ENCODE results near the gene TNS1.
"Not testable (repeated sequence)": the region's sequence is repeated elsewhere in the genome, so short reads cannot be mapped to it uniquely, and the experiment has no call there.

TNS1 gene

DNA sequence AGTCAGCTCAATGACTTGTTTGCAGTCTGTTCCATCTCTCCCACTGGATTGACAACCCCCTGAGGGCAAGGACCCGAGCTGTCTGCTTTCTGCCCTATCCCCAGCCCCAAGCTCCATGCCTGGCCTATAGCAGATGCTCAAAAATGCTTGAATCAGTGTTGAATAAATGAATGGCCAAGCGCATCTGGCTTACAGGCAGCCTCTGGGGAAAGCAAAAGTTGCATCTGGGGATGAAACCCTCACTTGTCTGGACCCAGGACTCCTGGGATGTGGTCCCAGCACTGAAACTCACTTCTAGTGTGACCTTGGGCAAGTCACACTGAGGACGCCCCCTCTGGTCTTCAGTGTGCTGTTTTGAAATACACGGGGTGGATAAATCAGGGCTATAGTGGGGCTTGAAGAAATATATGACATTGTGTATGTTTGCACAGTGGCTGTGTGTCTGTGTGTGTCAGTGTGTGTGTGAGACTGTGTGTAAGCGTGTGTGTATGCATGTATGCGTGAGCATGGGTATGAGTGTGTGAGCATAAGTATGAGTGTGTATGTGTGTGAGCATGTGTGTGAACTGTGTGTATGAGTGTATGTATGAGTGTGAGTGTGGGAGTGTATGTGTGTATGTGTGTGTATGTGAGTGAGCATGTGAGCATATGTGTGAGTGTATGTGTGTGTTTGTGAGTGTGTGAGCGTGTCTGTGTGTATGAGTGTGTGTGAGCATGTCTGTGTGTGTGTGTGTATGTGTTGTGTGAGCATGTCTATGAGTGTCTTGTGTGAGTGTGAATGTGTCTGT is 27.8 kb upstream of the TNS1 start:
- no peak for DNase-seq (ENCODE audit: low read depth, low spot score)
- no peak overlapping the region for H3K27ac ChIP-seq

DNA sequence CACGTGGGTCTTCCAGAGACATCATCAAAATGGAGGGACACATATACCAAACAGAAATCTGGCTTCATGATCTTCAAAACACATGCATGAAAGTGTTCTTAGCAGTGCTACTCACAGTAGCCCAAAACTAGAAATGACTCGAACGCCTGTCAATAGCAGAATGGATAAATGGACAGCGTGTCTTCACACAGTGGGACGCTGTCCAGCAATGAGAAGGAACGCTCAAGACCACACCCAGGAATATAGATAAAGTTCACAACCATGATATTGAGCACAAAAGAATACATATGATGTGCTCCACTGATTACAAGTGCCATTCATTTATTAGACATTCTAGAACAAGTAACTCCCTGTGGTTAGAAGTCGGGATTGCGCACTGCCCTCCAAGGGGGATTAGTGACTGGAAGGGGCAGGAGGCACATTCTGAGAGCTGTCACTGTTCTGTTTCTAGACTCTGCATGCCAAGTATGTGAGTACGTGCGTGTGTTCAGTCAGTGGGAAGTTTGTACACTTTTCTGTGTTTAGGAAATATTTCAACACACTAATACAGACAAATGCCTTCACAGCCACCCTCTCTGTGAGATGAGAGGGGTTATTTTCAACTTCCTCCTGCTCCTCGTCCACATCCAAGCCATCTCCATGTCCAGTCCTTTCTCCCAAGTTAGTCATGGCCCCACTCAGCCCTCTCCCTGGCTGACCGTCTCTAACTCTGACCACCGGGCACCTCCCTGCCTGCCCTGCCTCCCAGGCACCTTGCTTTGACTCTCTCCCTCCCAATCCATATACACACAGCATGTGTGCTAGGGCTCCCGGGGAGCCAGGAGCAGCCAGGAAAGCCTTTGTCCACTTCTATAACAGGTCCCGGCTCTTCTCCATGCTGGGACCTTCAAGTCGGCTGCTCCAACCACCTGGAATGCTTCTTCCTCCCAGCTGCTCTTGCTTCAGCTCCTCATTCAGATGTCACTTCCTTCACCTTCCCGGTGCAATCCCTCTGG is 26.9 kb upstream of the TNS1 start:
- DNase-seq (ENCODE audit: low read depth, low spot score) = no peak
- H3K27ac ChIP-seq = no peak overlapping the region

DNA sequence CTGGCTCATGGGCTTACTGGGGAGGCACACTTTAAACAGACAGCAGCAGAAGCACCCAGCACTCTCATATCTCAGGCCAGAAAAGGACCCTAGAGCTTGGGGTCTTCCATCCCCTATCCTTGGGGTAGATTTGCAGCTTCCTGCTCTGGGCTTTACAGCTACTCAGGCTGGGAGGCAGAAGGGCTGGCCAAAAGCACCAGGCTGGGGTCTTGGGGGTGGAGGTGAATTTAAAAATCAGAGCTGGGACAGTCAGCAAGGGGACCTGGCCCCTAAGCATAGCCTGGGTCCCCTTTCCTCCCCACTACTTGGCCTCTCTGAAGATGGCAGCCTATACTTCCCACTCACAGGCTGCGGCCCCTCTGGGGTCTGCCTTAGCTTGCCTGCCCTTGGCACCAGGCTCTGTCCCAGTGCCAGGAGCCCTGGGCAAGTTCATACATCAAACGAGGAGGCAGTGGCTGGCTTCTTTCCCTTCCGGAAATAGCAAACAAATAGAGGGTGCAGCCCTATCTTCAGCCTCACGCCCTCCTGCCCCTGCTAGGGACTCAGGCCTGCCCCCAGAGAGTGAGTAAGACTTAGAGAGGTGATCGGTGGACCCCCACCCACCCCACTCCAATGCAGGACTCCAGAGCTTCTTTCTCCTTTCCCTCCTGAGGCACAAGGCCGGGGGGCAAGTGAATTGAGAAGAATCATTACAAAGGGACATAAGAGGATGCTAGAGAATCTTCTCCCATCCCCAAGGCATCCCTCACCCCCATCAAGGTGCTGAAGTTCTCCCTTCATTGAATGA is 26.0 kb upstream of the TNS1 start:
- no peak overlapping the region for H3K27ac ChIP-seq
- no peak for DNase-seq (ENCODE audit: low read depth, low spot score)

DNA sequence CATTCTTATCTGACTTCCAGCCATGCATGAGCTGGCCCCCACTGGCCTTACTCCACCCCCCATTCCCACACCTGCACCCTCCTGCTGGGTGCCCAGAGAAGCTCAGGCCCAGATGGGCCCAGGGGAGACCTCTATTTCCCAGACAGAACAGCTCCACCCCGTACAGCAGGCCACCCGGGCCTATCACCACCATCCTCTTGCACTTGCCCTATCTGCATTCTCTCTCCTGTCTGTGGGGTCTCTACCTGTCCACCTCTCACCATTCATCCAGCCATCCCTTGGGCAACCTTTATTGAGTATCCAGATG is 25.3 kb upstream of the TNS1 start:
- no peak for DNase-seq (ENCODE audit: low read depth, low spot score)
- no peak overlapping the region for H3K27ac ChIP-seq

DNA sequence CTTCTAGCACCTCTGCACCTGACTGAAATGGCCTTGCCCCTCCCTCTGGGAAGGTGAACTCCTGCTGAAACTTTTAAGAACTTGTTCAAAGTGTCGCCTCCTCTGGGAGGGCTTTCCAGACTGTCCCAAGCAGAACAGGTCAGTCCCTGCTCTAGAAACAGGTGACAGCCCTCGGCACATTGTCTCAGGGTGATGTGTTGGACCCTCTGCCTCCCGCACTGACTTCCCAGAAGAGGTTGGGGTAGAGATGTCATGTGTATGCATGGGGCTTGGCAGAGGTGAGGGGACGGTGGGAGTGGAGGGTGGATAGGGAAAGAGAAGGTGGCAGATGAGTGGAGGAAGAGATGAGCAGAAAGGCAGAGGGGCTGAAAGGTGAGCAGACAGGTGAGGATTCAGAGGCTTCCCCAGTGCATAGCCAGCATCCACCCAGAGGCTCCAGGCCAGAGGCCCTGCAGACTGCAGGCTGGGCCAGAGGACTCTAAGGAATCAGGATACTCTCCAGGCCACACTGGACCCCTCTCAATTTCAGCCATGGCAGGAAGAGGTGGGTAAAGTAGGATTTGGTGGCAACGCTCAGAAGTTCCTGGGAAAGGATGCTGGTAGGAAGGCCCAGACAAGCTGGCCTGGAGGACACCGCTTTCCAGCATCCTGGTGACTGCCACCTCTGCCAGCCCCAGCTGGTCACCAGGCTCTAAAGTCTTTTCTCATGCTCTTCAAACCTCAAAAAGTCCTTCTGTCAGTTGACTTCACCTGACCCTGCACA is 24.8 kb upstream of the TNS1 start:
- no peak for DNase-seq (ENCODE audit: low read depth, low spot score)
- H3K27ac ChIP-seq = no peak overlapping the region

DNA sequence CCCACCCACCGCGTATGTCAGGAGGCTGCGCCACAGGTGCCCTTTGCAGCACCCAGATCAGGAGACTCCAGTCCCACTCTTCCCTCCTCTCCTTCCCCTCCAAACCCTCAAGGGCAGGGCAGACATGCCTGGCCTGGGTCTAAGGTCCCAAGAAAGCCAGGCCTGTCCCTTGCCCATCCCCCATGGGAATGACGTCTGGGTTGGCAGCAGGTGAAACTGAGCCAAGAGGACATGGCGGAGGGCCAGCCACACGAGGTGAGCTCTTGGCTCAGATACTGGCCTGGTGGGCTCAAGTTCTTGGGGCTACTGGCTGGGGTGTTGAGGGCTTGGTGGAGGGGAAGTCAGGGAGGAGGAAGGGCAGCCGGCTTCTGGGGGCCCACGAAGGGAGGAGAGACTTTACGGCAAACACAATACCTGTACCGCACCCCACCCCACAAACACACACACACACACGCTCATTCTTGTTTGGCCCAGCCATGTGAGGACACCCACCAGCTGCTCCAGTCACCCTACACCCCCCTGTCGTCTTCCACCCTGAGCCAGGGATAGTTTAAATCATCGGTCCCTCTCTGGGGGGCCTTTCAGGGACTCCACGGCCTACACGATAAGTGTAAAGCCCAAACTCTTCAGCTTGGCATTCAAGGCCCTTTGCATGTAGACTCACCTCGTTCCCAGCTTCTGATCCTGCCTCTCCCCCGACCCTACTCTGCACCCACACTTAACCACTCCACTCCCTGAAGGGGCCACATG is 24.1 kb upstream of the TNS1 start:
- no peak overlapping the region for H3K27ac ChIP-seq
- DNase-seq (ENCODE audit: low read depth, low spot score) = no peak

DNA sequence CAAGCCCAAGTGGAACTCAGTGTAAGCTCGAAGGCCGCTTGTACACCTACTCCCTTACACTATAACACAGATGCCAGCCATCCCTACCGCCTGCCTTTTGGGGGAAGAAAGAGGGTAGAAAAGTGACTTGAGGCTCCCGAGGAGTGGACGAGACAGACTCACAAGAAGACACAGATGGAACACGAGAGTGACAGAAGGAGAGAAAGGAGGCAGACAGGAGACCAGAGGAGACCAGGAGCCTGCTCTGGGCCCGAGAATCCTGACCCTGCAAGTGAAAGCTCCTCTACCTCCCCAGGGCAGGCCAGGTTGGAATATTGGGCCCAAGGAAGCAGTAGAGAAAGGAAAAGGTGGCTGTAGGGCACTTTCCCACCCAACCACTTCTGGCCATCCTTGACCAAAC is 23.4 kb upstream of the TNS1 start:
- DNase-seq (ENCODE audit: low read depth, low spot score) = no peak
- no peak overlapping the region for H3K27ac ChIP-seq

DNA sequence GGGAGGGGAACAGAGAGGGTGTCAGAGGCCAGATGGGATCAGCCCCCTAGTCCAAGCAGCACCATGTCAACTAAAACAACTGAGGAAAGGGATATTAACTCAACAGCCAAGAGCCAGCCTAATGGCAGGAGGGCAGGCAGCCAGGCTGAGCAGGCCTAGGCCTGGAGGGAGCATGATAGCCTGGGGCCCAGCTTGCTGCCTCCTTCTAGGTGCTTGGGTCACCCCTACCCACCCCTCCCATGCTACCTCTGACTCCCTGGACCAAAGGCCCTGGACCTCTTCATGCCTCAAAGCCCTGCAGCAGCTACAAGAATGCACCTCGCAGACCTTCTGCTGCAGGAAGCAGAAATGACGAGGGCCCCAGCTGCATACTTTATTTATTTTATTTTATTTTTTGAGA is 22.1 kb upstream of the TNS1 start:
- no peak overlapping the region for H3K27ac ChIP-seq
- no peak for DNase-seq (ENCODE audit: low read depth, low spot score)

DNA sequence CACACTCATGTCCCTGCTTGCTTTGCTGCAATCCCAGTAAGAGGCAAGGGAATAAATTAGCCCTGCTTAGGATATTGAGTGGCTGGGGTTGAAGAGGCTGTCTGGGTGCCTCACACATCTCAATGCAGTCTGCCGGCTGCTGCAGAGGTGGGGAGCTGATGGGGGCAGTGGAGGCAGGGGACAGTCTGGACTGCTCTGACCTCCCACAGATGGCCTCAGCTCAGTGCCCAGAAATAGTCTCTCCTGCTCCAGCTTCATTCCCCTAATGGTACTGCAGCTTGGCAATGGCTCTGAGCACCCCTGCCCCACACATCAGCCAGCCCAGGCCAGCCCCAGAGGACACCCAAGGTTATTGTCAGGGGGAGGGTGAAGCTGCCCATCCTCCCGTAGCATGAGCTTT is 21.5 kb upstream of the TNS1 start:
- no peak overlapping the region for H3K27ac ChIP-seq
- DNase-seq (ENCODE audit: low read depth, low spot score) = no peak

DNA sequence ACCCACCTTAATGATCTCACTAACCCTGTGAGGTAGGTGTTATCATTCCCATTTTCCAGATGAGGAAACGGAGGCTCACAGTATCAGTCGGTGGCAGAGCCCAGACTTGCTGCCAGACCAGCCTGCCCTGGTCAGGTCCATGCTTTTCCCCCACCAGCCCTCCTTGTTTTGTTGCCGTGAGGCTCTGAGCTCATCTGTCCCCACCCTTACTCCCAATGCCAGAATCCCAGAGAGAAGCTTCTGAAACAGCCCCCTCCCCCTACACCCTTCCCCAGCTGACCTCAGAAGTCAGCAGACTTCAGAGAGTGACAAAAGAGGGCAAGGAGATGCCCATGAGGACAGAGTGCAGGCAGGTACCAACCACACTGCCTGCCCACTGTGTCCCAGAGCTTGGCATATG is 20.8 kb upstream of the TNS1 start:
- no peak for DNase-seq (ENCODE audit: low read depth, low spot score)

DNA sequence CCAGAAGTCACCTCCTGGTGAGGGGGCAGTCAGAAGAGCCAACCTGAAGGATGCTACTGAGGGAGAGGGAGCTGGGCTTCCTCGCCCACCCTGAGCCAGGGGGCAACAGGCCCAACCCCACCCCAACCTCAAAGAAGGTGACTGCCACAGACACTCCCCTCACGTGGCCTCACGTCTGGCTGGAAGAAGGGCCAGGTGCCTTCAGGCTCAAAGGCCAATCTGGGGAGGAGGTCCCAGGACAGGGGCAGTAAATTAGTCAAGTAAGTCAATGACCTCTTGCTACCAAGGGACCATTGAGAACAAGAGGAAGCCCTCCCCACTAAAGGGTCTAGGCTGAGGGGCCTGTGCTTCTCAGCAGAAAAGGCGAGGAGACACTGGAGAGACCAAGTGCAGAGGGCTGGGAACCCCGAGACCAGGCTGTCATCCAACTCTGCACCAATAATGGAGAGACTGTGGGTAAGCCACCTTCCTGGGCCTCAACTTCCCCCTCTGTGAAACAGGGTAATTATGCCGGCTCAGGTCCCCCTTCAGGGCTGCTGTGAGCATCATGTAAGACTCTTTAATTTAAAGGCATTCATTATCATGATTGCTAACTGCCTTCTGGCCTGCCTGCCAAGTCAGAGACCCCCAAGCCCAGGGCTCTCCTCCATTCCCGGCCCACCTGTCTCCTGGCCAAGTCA is 20.2 kb upstream of the TNS1 start:
- no peak for DNase-seq (ENCODE audit: low read depth, low spot score)

More for the DNA sequence above, 20.8 kb upstream of the TNS1 start:
- H3K27ac ChIP-seq = no peak overlapping the region

DNA sequence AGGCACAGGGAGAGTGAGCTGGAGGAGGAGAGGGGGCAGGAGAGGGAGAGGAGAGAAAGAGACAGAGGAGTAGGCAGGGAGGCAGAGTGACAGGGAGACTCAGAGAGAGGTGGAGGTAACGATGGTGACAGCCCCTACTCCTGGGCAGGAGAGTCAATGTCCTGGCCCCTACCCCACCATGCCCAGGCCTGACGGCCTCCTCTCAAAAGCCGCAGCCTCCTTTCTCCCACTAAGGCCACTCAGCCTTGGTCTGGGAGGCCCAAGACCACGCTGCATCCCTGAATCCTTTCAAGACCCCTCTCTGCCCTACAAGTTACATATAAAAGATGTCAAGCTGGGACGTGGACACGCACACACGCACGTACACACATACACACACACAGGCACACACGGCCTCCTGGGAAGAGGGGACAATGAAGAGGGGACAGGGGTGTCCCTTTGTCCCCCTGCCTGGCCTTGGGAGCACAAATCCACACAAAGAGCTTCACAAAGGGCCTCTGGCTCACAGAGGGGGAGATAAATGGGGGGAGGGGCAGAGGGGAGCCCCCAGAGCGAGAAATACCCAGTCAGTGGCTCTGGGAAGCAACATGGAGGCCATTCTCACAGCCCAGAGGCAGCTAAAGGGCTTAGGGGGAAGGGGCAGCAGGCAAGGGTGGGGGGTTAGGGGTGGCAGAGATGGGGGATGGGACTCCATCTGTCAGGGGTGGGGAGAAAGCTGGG is 19.5 kb upstream of the TNS1 start:
- H3K27ac ChIP-seq = no peak overlapping the region
- no peak for DNase-seq (ENCODE audit: low read depth, low spot score)

More for the DNA sequence above, 20.2 kb upstream of the TNS1 start:
- no peak overlapping the region for H3K27ac ChIP-seq

DNA sequence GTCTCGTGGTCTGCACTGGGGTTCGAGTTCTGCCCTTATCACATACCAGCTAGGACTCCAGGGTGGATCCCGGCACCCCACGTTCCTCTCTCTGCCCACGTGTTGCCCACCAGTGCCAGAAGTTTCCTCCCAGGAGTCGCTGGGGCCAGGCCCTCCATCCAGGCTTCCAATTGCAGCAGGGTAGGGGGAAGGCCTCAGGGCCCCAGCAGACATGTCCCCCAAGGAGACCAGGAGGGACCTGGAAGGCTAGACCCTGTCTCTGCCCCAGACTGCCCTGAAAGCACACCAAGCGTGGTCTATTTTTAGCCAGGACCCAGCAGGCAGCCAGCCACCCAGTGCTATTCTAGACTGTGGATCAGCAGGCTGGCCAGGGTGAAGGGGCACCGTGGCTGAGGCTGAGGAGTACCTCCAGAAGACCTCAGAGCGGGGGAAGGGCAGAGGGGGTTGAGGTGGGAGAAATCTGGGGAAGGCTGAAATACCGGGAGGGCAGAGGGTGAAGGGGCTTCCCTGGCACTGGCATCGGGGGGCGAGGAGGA is 18.8 kb upstream of the TNS1 start:
- DNase-seq (ENCODE audit: low read depth, low spot score) = no peak
- no peak overlapping the region for H3K27ac ChIP-seq

DNA sequence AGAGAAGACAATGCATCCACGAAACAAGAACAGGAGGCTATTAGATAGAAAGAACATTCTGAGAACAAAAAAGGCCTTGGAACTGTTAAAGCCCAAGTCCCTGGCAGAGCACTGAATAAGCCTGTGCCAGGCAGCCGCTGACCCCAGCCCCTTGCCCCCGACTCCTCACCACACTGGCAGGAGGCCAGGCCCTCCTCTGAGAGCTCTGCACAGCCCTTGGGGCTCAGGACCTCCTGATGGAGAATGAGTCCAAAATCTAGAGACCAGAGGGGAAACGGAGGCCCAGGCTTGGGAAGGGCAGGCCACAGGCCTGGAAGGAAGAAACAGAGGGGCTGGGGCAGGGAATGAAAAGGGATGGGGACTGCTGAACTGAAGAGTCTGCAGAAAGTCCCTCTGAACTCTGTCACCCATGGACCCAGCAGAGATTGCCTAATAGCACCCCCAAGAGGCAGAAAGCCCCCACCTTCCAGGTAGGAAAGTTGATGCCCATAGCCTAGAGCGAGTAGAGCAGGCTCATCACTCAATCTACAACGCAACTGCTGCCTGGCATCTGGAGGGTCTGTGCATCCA is 18.3 kb upstream of the TNS1 start:
- H3K27ac ChIP-seq = no peak overlapping the region
- no peak for DNase-seq (ENCODE audit: low read depth, low spot score)

DNA sequence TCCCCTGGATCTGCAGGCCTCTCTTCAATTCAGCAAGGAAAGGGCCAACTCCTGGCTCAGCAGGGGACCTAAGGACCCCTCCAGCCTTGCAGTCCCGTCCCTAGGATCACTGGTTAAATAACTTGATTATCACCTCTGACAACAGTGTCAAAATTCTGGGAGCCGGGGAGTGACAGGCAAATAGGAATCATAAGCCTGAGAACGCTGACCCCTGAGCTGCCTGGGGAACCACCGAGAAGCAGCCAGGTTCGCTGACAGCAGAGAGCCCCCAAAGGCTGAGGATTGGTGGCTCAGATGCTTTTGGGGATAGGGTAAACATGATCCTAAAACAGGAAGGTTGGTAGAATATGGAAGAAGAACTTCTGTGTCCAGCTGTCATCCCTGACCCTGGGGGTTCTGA is 17.5 kb upstream of the TNS1 start:
- no peak overlapping the region for H3K27ac ChIP-seq
- DNase-seq (ENCODE audit: low read depth, low spot score) = no peak

DNA sequence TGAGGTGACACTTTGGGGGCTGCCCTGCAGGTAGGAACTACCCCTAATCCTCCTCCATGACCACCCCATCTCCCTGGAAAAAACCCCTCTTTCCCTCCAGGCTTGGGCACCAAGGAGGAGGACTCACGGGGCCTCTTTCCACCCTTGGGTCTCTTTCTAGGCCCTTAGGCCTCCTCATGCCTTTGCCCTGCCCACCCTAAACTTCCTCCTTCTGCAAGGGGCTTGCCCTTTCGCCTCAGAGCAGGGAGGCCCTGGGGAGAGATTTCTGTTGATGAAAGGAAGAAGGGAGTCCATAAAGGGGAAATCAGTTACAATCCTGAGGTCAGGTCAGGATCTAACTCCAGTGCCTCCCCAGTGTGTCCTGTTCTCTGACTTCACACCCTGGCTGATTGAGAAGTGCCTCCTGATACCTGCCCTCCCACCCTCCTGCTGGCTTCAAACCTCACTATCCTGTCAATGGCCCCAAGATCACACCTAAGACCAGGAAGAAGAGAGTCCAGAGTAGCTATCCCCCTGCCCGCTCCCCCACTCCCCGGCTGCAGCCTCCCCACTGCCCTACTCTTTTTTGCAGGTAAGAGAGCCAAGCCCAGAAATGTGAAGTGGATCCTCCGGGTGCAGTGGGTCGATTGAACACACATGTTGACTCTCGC is 16.7 kb upstream of the TNS1 start:
- DNase-seq (ENCODE audit: low read depth, low spot score) = no peak
- no peak overlapping the region for H3K27ac ChIP-seq

DNA sequence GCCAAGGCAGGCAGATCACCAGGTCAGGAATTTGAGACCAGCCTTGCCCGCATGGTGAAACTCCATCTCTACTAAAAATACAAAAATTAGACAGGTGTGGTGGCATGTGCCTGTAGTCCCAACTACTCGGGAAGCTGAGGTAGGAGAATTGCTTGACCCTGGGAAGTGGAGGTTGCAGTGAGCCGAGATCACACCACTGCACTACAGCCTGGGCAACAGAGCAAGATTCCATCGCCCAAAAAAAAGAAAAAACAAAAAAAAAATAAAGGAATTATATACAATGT is 16.0 kb upstream of the TNS1 start:
- not testable (repeated sequence) for H3K27ac ChIP-seq; DNase-seq (ENCODE audit: low read depth, low spot score)
